ENCODE measurements around the gene PITX2. TPM values are rescaled to one million over a fixed set of nuclear protein-coding genes. Genes with fewer than 3 reads are reported as not detected.

The PITX2 gene
- total and polyA plus RNA-seq, 2 experiments from 2014 or later = 4.3 to 5.6 TPM

GRCh38 chr4:110632506-110633357, 9.9 kb upstream of the PITX2 start:
- no peaks in the 10 kb centered on the region for H3K36me3 ChIP-seq (ENCODE audit: low read depth)
- in situ Hi-C loops (cut with MboI) = no loop called here

GRCh38 chr4:110631584-110632505, 9.0 kb upstream of the PITX2 start:
- DNase-seq = peak; percentile 28
- H3K36me3 ChIP-seq (ENCODE audit: low read depth) = no peaks in the 10 kb centered on the region
- peaks cover 4% of the 10 kb centered on the region; the same call in 1 of the 2 replicates for H3K4me1 ChIP-seq (ENCODE audit: insufficient read depth)
- no peaks in the 10 kb centered on the region for H3F3A ChIP-seq (ENCODE audit: insufficient read depth)
- no peak overlapping the region for H3K4me3 ChIP-seq
- H2AFZ ChIP-seq = no peak overlapping the region
- no peak overlapping the region for H3K27ac ChIP-seq
- no peaks in the 10 kb centered on the region for H4K20me1 ChIP-seq (ENCODE audit: insufficient read depth)
- TF ChIP-seq EZH2phosphoT487 (IDR thresholded peaks at IDR 0.05; ENCODE audit: insufficient read depth, low read depth) = no peak
- no peak for TF ChIP-seq EZH2 (IDR thresholded peaks at IDR 0.05; ENCODE audit: insufficient read depth, poor library complexity, severe bottlenecking)
- no peaks in the 10 kb centered on the region for H3K27me3 ChIP-seq (replicated peaks; ENCODE audit: insufficient read depth)
- peaks cover 8% of the 10 kb centered on the region; the same call in 1 of the 2 replicates for H3K79me2 ChIP-seq (ENCODE audit: insufficient read depth)
- H3K9me2 ChIP-seq (ENCODE audit: insufficient read depth) = no peaks in the 10 kb centered on the region
- WGBS, 2 experiments (ENCODE audit: low coverage in 1 of 2, low lambda C conversion rate in 2 of 2, missing lambda C conversion rate in 2 of 2) = 82 to 87% methylated on average over 49 to 63 of the region's 63 CpGs
- in situ Hi-C loops (cut with MboI) = no loop called here
- H3K4me2 ChIP-seq (ENCODE audit: unreplicated experiment) = no peak overlapping the region
- H3K9ac ChIP-seq = no peak overlapping the region
- no peaks in the 10 kb centered on the region for H3K9me3 ChIP-seq (ENCODE audit: low read depth)

More at GRCh38 chr4:110632506-110633357, 9.9 kb upstream of the PITX2 start:
- Histone ChIP-seq H2AFZ (no peak overlapping the region), H4K20me1 (ENCODE audit: insufficient read depth) (no peaks in the 10 kb centered on the region), H3K4me1 (ENCODE audit: insufficient read depth) (peaks cover 4% of the 10 kb centered on the region; the same call in 1 of the 2 replicates), H3K9ac (no peak overlapping the region), H3K4me3 (no peak overlapping the region), H3F3A (ENCODE audit: insufficient read depth) (no peaks in the 10 kb centered on the region), H3K9me2 (ENCODE audit: insufficient read depth) (no peaks in the 10 kb centered on the region), H3K79me2 (ENCODE audit: insufficient read depth) (peaks cover 8% of the 10 kb centered on the region; the same call in 1 of the 2 replicates), H3K4me2 (ENCODE audit: unreplicated experiment) (no peak overlapping the region), H3K9me3 (ENCODE audit: low read depth) (no peaks in the 10 kb centered on the region), H3K27me3 (replicated peaks; ENCODE audit: insufficient read depth) (no peaks in the 10 kb centered on the region), H3K27ac (no peak overlapping the region)
- 90 to 93% methylated on average over 40 to 58 of the region's 58 CpGs for WGBS, 2 experiments (ENCODE audit: low coverage in 1 of 2, low lambda C conversion rate in 2 of 2, missing lambda C conversion rate in 2 of 2)
- DNase-seq = no peak
- no peak for TF ChIP-seq EZH2phosphoT487 (IDR thresholded peaks at IDR 0.05; ENCODE audit: insufficient read depth, low read depth)
- no peak for TF ChIP-seq EZH2 (IDR thresholded peaks at IDR 0.05; ENCODE audit: insufficient read depth, poor library complexity, severe bottlenecking)

- no peak overlapping the region for H3K4me2 ChIP-seq (ENCODE audit: unreplicated experiment)
- no peaks in the 10 kb centered on the region for H3K36me3 ChIP-seq (ENCODE audit: low read depth)
- no peak for TF ChIP-seq EZH2phosphoT487 (IDR thresholded peaks at IDR 0.05; ENCODE audit: insufficient read depth, low read depth)
- TF ChIP-seq EZH2 (IDR thresholded peaks at IDR 0.05; ENCODE audit: insufficient read depth, poor library complexity, severe bottlenecking) = no peak
- DNase-seq = no peak
- no peak overlapping the region for H3K27ac ChIP-seq
- 92 to 94% methylated on average over 34 of the region's 34 CpGs for WGBS, 2 experiments (ENCODE audit: low coverage in 1 of 2, low lambda C conversion rate in 2 of 2, missing lambda C conversion rate in 2 of 2)
- no peak overlapping the region for H3K9ac ChIP-seq
- peaks cover under 1% of the 10 kb centered on the region; the same call in 1 of the 2 replicates for H3K4me1 ChIP-seq (ENCODE audit: insufficient read depth)
- H3K27me3 ChIP-seq (replicated peaks; ENCODE audit: insufficient read depth) = no peaks in the 10 kb centered on the region
- no peaks in the 10 kb centered on the region for H3K9me2 ChIP-seq (ENCODE audit: insufficient read depth)
- no peaks in the 10 kb centered on the region for H4K20me1 ChIP-seq (ENCODE audit: insufficient read depth)
- in situ Hi-C loops (cut with MboI) = no loop called here
- H2AFZ ChIP-seq = no peak overlapping the region
- H3K9me3 ChIP-seq (ENCODE audit: low read depth) = no peaks in the 10 kb centered on the region
- H3F3A ChIP-seq (ENCODE audit: insufficient read depth) = no peaks in the 10 kb centered on the region
- H3K4me3 ChIP-seq = no peak overlapping the region
- peaks cover 8% of the 10 kb centered on the region; the same call in 1 of the 2 replicates for H3K79me2 ChIP-seq (ENCODE audit: insufficient read depth)
These were observed 8.0 kb upstream of the PITX2 start for GRCh38 chr4:110630688-110631402.
